GM21526 (cell line): Measurements from ENCODE around the gene FBF1.

Experiments
- ATAC-seq: cut with Tn5 transposase; IDR thresholded peaks from one replicate; pipeline ENCODE4 v1.9.1; 2021; ENCODE audit warnings: moderate library complexity; ENCODE audit not compliant: unreplicated experiment, low FRiP score

The FBF1 gene

DNA sequence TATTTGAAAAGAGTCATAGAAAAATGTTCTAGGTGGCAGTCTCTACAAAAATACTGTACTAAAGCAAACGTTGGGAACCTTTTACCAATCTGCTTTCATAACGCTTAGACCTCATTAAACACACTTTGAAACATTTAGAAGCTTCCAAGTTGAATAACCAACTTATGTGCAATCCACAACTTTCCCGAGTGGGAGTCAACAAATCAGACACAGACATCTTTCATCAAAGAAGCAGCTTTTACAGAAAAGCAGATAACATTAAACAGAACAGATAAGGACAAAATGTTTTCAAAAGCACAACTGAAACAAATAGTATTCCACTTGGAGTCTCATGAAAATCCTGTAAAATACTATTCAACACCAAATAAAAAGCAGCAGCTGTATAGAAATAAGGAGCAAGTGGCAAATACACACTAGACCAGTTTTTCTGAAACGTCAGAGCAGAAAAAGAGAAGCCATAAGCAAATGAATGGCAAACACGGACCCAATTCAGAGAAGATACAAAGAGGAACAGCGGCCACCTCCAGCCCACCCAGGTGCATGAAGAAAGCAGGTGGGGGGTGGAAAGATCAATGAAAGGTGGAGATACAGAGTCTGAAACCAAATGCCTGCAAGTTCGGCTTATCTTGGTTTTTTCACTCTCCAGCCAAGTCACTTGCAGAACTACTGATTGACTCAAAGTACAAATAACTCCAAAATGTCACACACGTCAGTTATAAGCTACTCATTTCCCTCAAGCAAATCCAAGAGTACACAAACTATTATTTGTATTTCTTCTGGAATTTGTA, 18.4 kb upstream of the FBF1 start:
- ATAC-seq: no peak

DNA sequence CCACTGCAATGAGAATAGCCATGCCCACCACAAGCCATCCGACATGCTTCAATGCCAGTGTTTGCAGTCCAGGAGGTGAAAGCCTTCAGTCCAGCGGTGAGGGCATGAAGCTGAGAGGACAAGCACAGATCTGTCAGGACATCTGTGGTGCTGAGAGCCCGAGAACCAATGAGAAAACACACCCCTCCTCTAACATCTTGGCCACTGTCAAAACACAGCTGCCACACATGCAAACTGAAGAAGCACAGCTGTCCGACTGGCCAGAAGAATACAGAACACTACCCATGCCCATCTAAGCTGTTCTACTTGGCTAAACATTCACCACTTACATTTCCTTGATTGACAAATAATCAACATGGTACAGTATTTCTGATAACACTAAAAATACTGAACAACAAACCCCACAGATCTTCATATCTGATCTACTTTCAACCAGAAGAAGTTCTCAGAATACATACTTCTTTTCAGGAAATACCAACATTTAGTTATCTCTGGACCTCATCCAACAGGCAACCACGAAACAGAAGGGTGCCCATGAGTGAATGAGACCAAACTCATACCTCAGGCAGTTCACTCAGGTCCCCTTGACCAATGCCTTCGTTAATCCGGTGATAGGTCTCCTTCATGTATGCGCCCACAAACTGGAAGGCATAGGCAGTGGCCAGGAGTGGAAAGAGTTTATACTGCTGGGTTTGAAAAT, 10.2 kb upstream of the FBF1 start:
- ATAC-seq: no peak

DNA sequence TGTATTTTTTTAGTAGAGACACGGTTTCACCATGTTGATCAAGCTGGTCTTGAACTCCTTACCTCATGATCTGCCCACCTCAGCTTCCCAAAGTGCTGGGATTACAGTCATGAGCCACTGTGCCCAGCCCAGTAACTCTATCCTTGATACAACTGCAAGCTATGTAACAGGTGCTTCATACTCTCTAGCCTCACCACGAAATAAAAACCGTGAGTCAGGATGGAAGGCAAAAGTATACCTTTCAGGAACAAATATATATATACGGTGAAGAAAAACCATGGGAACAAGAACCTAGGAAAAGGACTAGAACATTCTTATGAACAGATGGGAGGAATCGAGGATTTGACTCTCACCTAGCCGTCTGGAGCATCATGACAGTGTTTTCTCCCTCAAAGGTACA, 9.6 kb upstream of the FBF1 start:
- ATAC-seq: no peak

DNA sequence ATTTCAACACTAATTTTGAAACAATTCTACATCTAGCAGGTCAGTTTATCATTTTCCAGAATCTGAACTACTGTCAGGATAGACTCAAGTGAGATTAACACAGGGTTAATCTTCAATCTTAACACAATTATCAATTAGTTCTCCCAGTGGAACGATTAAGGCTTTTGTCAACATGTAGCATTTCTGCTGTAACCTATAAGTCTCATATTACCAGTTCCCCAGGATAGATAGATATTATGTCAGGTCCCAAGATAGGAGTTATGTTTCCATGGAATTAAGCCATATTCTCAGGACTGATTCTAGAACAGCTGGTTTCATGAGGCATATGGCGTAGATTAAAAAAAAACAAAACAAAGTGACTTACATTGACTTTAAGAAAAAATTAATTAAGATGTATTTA, 4.4 kb upstream of the FBF1 start:
- ATAC-seq: no peak

DNA sequence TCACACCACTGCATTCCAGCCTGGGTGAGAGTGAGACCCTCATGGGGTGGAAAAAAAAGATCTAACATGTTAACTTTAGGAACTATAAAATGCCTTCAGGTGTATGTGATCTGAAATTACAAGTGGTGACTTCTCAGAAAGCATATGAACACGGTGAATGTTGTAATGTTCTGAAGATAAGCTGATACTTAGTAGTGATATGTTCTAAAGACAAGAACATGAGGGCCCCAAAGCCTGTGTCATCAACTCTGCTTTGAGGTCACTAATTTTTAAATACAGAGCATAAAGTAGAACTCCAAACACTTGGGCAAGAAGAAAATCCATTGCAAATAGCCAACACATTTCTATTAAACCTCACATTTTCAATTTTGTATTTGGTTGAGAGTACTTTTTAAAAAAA, 2.6 kb upstream of the FBF1 start:
- ATAC-seq: no peak

DNA sequence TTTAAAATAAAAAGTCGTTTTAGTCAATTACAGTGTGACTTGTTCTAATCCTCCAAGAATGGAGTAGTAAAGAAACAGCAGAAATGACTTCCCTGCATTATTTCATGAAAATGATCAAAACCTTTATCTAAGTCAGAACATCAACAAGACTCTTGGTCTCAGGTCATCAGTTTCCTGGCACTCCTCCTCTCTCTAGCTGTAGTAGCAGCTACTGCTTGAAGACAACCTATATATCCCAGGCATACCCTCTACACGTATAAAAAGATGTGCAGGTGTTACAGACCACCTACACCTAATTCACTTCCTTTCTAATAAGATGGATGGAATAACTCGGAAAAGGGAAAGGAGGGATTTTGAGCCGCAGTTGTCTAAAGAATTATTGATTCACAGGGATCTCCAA, 1.6 kb upstream of the FBF1 start:
- ATAC-seq: no peak

DNA sequence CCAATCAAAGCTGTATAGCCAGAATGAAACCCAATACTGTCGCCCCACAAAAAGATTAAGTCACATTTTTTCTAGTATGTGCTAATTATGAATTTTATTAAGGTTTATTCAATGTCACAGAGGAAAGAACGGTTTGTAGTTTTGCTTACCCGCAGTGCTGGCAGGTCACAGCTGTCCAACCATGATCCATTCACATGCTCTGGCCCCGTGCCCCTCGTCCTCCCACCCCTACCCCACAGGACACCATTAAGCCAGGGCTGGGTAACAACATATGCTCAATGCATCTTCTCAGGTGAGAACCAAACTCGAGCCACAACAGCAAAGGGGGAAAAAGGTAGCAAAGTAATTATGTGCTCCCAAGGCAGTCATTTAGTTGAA, 589 bp upstream of the FBF1 start:
- no peak for ATAC-seq

DNA sequence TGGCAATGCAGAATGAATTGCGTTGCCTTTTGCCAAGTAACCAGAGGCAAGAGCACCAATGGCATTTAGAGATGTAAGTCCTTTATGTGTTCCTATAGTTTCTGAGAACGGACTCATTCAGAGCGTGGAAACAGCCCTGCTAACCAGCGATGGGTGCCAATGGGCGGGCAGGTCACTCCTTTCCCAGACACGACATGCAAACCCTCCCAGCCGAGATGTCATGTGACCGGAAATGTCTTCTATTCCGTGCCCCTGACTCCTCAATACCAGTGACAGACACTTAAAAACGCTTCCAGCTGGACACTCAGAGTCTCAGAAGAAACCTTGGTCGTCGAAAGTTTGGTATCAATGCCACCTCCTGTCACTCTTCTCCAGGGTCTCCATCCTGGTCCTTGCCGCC, 3.2 kb downstream of the FBF1 start:
- ATAC-seq: no peak

DNA sequence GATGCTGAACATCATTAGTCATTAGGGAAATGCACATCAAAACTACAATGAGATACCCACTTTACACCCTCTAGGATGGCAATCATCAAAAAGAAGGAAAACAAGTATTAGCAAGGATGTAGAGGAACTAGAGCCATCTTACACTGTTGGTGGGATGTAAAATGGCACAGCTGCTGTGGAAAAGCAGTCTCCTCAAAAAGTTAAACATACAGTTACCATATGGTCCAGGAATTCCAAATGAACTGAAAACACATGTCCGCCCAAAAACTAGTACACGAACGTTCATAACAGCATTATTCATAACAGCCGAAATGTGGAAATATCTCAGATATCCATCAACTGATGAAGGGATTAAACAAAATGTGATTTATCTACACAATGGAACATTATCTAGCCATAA, 7.0 kb downstream of the FBF1 start:
- ATAC-seq: no peak

DNA sequence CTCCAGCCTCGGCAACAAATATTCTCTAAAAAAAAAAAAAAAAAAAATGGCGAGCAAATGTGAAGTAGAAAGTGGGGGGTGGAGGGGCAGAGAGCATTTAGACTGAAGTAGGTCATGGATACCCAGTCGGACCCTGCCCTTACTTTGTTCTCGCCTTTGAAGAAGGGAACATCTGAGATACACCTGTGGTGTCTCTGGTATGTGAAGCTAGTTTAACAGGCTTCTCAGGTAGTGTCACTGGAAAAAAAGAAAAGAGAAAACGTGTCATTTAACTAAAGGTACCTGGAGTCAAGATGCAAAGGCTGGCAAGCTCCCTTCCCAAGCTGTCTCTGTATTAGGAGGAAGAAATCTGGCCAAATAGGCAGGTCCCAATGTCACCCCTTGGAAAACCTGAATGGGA, 8.0 kb downstream of the FBF1 start:
- no peak for ATAC-seq

DNA sequence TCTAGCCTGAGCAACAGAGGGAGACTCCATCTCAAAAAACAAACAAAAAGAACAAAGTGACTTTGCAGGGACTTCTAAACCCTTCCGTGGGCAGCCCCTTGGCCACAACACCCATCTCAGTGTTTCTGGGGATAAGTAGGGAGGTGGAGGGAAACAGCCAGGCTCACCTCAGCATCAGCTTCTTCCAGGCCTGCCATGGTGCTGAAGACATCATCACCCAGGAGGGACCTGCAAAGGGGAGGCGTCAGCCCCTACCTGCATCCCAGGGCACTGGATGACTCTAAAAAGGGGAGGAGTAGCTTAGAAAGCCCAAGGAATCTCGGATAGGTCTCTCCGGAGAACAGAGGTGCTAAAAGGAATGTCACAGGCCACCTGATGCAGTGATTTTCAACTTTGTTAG, 9.8 kb downstream of the FBF1 start:
- no peak for ATAC-seq

DNA sequence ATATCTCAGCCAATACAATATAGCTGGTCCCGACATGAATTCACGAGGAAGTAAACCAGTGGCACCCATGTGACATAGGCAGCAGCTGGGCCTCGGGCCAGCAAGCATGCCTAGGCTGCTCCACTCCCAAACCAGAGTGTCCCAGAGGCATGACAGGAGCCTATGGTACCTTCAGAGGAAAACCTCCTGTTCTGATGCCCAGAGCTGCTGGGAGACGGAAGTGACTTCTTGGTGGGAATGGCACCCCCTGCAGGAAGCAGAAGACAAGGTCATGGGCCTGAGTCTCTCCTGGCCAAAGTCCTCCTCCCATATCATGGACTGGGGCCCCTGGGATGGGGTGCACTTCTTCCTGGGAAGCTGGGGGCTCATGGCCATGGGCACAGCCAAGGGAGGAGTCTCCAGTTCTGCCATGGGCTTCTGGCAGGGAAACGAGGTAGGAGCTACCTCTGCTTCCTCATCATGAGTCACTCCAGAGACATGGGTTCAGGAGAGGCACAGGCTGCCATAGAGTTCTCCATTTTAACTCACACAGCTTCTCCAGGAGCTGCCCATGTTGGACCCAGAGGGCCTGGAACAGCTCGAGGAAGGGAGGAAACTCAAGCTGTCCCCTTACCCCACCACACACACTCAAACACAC, 13.4 kb downstream of the FBF1 start:
- ATAC-seq: no peak

DNA sequence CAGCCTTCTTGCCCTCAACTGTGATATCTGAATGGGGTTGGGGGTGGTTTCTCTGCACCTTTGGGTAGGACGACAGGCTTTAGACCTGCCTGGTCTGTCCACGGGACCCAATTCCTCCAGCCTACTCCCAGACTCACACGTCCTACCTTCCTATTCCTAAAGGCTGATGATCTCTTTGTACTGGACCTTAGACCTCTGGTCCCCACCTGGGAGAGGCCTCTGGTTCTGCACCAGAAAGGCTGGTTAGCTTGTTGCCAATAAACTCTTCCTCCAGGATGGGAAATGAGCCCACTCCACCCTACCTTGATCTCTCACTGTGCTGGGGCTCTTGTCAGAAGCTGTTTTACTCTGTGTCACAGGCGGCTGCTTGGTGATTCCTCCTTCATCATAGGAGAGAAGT, 14.4 kb downstream of the FBF1 start:
- no peak for ATAC-seq

DNA sequence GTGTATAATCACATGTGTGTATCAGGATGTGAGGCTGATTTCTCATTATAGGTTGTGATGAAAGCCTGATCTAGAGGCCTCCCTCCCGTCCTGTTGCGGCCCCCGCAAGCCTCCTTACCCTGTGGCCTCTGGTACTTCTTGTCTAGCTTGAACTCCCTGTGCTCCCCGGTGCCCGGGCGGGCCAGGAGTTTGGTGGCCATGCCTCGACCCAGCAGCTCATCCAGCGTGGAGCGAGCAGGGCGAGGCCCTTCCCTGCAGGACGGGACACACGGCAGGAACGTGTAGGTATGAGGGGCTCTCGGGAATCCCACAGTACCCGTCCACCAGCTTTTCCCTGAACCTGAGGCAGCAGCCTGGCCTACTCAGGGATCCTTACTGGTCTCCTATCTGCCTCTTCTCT, 14.9 kb downstream of the FBF1 start:
- no peak for ATAC-seq

DNA sequence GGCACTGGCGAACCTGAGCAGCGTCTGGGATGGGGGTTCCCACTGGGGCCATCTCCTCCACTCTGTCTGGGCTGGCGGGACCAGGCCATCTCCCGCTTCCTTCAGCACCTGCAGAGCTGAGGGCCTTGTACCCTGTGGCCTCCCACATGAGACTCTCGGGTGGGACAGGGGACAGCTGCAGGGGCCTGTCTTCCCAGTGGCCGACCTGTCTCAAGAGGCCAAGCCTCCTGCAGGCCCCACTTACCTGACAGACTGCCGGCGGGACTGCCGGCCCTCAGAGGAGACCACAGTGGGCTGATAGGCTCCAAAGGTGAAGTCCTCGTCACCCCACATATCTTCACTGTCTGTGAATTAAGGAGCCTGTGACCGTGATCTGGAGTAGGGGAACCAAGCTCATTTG, 15.7 kb downstream of the FBF1 start:
- ATAC-seq: no peak

DNA sequence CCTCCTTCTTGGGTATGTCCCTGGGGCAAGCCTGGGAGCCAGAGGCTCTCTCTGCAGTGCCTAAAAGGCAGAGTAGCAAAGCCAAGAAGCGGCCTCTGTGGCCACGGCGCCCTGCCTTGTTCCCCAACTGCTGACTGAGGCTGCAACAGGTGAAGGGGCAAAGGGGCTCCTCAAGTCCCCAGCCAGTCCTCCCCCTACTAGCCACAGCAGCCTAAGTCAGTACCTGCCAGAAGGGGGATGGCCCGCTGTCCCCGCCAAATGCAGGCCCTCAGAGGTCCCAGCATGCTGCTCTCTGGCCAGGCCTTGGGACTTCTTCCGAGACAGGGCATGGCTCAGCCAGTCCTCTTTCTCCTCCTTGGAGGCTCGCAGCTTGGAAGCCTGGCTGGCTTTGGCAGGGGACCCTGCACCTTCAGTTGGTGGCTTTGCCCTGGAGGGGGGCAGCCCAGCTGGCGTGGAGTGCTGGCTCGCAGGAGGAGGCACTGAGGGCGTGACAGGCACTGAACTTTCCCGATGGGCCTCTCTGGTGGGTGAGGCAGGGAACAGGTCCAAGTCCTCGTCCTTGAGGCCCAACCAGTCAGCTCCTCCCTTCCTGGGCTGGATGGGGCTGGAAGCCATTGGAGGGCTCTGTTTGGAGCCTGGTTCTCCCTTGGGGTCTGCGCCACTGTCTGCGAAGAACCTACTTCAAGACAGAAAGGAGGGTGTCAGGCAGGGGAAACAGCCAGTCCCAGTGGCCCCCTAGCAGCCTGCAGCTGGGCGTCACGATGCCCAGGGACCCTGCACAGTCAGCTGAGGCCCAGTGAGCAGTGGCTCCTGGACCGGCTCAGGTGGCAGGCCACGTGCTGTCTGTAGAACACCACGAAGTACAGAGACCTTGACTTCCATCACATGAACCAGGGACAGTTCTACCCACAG, 17.6 kb downstream of the FBF1 start:
- no peak for ATAC-seq

DNA sequence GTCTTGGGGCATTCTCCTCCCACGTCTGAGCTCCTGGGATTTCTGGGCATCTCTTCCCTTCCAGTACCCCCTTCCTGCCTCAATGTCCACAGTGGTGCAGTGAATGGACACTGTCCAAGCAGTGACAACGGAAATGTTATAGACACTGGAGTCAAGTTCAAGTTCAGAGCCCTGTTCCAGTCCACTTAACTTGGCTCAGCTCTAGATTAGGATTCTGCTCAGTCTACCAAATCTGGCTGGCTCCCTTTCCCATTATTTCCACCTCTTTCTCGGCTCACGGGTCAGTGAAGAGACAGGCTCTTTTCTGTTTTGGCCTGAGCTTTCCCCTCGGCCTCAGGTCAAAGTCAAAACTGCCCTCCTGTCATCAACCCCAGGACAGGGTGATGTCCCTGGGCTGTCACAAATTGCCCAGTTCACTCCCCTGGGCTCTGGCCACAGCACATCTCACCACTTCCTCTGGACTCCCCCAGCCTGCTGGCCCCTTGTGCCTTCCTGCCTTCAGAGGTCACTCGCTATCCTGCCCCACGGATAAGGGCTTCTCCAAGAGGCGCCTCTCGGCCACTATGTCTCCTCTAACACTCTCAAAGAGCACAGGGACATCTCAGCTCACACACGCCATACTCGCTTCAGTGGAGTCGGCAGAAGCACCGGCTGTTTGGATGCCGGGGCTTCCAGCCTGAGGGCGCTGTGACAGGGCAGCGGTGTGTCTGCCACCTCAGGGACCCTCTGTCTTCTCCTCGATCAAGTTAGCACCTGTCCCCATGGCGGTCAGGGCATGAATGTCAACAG, 18.5 kb downstream of the FBF1 start:
- ATAC-seq: no peak

DNA sequence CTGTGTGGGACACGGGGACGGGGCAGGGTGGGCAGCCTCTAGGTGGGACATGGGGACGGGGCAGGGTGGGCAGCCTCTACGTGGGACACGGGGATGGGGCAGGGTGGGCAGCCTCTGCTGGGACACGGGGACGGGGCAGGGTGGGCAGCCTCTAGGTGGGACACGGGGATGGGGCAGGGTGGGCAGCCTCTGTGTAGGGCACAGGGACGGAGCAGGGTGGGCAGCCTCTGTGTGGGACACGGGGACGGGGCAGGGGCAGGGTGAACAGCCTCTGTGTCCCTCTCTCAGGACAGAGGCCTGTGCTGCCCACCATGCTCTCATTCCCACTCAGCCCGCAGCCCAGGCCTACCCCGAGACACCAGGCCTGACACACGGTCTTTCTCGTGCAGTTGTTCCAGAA, 19.2 kb downstream of the FBF1 start:
- no peak for ATAC-seq

DNA sequence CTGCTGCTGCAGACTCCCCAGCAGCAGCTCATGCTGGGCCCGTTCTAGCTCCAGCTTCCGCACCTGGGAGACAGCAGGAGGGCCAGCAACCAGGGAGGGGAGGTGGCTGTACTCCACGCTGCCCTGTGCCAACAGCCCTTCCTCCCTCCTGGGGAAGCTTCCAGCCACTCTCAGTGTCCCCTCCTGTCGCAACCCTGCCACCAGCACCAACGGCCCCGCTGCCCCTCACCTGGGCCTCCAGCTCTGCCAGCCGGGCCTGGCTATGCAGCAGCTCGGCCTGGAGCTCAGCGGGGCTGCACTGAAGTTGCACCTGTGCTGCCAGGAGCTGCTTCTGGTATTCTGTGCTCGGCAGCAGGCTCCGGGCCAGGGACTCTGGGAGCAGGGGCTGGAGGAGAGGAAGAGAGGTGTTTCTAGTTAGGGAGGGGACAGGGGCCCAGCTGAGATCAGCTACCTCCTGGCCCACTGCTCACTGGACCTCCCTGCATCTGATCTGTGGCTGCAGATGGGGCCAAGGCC, 20.7 kb downstream of the FBF1 start:
- ATAC-seq: no peak

DNA sequence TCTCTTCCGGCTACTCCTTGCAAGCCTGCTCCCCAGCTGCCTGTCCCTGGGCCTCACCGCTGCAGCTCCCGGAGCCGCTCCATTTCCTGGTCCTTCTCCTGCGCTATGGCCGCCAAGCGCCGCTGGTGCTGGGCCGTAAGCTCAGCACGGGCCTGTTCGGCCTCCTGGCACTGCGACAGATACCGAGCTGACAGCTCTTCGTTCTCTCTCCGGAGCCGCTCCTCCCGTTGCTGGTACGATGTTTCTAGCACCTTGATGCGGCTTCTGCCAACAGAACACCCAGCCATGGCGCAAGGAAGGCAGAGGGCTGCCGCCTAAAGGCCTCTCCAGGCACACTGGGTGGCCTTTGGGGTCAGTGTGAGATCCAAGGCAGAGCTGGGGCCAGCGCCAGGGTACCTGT, 21.2 kb downstream of the FBF1 start:
- ATAC-seq: no peak
